Left hindlimb (tissue), 1 donor: ENCODE data around the gene UBE4B.
"Not testable (repeated sequence)": the region's sequence is repeated elsewhere in the genome, so short reads cannot be mapped to it uniquely, and the experiment has no call there.

Source experiments
- DNase-seq: peaks from one replicate; pipeline ENCODE4 v3.0.0-alpha.2; 2018

The UBE4B gene

GRCh38 chr1:10032590-10033358 lies at the start of gene UBE4B:
Gene UBE4B (plus strand): TSS chr1:10032958. CDS start chr1:10033671, 713 bp downstream.
- DNase-seq: peak; percentile 99

- DNase-seq: no peak
These were observed 48.5 kb upstream of the UBE4B start for GRCh38 chr1:9984253-9984652.

GRCh38 chr1:9985001-9985400 lies 47.8 kb upstream of the UBE4B start:
- DNase-seq: no peak

- DNase-seq: no peak
These were observed 43.0 kb upstream of the UBE4B start for GRCh38 chr1:9989773-9990172.

- DNase-seq: no peak
These were observed 41.8 kb upstream of the UBE4B start for GRCh38 chr1:9990944-9991343.

- DNase-seq: no peak
These were observed 39.8 kb upstream of the UBE4B start for GRCh38 chr1:9992910-9993309.

- DNase-seq: no peak
These were observed 39.1 kb upstream of the UBE4B start for GRCh38 chr1:9993561-9994075.

GRCh38 chr1:9996624-9997582 lies 35.9 kb upstream of the UBE4B start, which contains the start of gene RBP7:
Gene RBP7 (plus strand): TSS chr1:9997228. CDS start chr1:9997259, 31 bp downstream.
- DNase-seq: no peak

GRCh38 chr1:10001016-10001665 lies 31.6 kb upstream of the UBE4B start:
- DNase-seq: no peak

GRCh38 chr1:10005248-10005647 lies 27.5 kb upstream of the UBE4B start:
- DNase-seq: not testable (repeated sequence)

- DNase-seq: no peak
These were observed 25.6 kb upstream of the UBE4B start for GRCh38 chr1:10007169-10007568.

GRCh38 chr1:10014016-10014415 lies 18.7 kb upstream of the UBE4B start:
- no peak for DNase-seq

GRCh38 chr1:10019561-10019960 lies 13.2 kb upstream of the UBE4B start:
- DNase-seq: no peak

GRCh38 chr1:10020086-10020485 lies 12.7 kb upstream of the UBE4B start:
- no peak for DNase-seq

- DNase-seq: not testable (repeated sequence)
These were observed 12.1 kb upstream of the UBE4B start for GRCh38 chr1:10020678-10021077.

- DNase-seq: not testable (repeated sequence)
These were observed 10.8 kb upstream of the UBE4B start for GRCh38 chr1:10021992-10022391.

GRCh38 chr1:10022656-10023055 lies 10.1 kb upstream of the UBE4B start:
- DNase-seq: no peak

- no peak for DNase-seq
These were observed 7.4 kb upstream of the UBE4B start for GRCh38 chr1:10025354-10025753.

- DNase-seq: no peak
These were observed 5.7 kb upstream of the UBE4B start for GRCh38 chr1:10027027-10027426.

- DNase-seq: not testable (repeated sequence)
These were observed 3.7 kb upstream of the UBE4B start for GRCh38 chr1:10028956-10029500.

- DNase-seq: no peak
These were observed 1.3 kb upstream of the UBE4B start for GRCh38 chr1:10031461-10031860.

GRCh38 chr1:10033359-10033845 lies 644 bp downstream of the UBE4B start:
- no peak for DNase-seq
